NK-92 (cell line): Measurements from ENCODE around the gene EID3.

Experiments
- DNase-seq: peaks from one replicate; lab custom pipeline; 2025; ENCODE audit not compliant: unreplicated experiment; lab: John Stamatoyannopoulos, UW

The EID3 gene

DNA sequence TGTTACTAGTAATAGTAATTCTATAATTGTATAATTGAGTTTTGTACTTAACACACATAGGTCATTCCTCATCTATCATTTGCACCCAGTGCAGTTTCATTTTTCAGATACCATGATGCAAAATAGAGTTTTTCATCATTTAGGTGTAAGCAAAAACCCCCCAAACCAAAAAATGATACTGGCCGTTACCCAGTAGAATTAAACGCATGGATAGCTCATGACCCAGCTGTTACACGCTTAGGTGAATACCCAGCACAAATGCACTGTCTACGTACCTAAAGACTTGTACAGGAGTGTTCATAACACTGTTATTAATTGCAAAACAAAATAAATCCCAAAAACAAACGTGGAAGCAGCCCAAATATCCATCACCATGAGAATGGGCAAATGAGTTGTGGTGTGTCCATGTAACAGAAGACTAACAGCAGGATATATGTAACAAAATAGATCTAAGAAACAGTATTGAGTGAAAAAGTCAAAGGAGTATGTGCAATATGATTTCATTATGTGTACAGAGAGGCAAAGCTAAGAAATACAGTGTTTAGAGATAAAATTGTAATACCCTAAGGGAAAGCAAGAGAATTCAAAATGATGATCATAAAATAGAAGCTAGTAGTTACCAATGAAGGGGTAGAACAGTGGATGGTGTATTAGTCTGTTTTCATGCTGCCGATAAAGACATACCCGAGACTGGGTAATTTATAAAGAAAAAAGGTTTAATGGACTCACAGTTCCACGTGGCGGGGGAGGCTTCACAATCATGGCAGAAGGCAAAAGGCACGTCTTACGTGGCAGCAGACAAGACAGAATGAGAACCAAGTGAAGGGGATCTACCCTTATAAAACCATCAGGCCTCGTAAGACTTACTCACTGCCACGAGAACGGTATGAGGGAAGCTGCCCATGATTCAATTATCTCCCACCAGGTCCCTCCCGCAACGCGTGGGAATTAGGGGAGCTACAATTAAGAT lies 49.8 kb downstream of the EID3 start:
- DNase-seq, result no peak

DNA sequence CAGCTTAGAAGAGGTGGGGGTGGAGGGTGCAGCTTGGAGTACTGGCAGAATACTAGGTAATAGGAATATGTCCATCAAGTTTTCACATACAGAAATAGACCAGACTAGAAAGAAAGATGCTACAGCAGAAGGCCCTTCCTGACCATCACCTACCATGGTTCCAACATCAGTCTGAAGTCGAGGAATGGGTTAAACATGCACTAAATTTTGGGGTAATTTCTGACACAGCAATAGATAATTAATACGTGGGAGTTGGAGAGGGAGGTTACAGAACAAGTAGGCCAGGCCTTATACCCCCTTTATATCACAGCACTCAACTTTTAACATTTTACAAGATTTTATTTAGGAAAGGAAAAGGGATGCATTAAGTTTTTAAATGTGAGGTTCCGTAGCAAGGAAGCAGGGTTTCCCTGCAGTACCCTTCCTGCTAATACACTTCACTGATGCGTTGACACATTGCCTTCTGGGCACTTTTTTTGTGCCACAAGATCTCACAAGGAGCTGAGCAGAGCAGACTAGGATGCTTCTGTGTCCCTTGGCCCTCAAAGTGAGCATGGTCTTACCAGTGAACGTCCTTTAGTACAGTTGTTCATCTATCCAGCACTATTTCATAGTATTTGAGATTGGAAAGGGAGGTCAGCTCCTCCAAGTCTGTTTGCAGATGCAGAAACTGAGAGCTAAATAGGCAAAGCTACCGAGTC lies 50.8 kb downstream of the EID3 start:
- no peak for DNase-seq
